Neural cell (in vitro differentiated cells): Measurements from ENCODE around the gene UGGT2. TPM values are rescaled to one million over a fixed set of nuclear protein-coding genes. Genes with fewer than 3 reads are reported as not detected.

Experiments
- H2AFZ ChIP-seq: fragments of 200-600, 300-800 bp; sonication (generic), shearing (Covaris generic); 2 replicates; pipeline ENCODE4 v1.6.0; 2014; ENCODE audit warnings: low read depth, mild to moderate bottlenecking, antibody characterized with exemption, low read length, moderate library complexity
- H3F3A ChIP-seq: fragments of 200-600 bp; shearing (Covaris generic); 2 replicates; pipeline ENCODE4 v1.6.1; 2016; ENCODE audit warnings: mild to moderate bottlenecking, moderate library complexity, mixed read lengths, antibody characterized with exemption, low read length; ENCODE audit not compliant: insufficient read depth, poor library complexity, severe bottlenecking
- H3K27ac ChIP-seq: fragments of 200-600, 300-800 bp; sonication (generic), shearing (Covaris generic); 2 replicates; pipeline ENCODE4 v1.5.1; 2014; ENCODE audit warnings: mild to moderate bottlenecking, low read length, moderate library complexity
- H3K27me3 ChIP-seq: fragments of 300-800, 200-600 bp; sonication (generic), shearing (Covaris generic); 2 replicates; pipeline ENCODE4 v1.6.0; 2014; ENCODE audit warnings: mild to moderate bottlenecking, low read depth, low read length, moderate library complexity; ENCODE audit not compliant: insufficient read depth
- H3K36me3 ChIP-seq: fragments of 300-800, 200-600 bp; sonication (generic), shearing (Covaris generic); 2 replicates; pipeline ENCODE4 v1.5.1; 2014; ENCODE audit warnings: mild to moderate bottlenecking, antibody characterized with exemption, low read length, moderate library complexity; ENCODE audit not compliant: insufficient read depth
- H3K4me2 ChIP-seq: fragments of 300-800, 200-600 bp; sonication (generic), shearing (Covaris generic); 2 replicates; pipeline ENCODE4 v1.6.0; 2014; ENCODE audit warnings: mild to moderate bottlenecking, low read length
- H3K4me3 ChIP-seq: fragments of 300-800, 200-600 bp; sonication (generic), shearing (Covaris generic); 2 replicates; pipeline ENCODE4 v1.5.1; 2014; ENCODE audit warnings: mild to moderate bottlenecking, low read length, moderate library complexity
- H3K79me2 ChIP-seq: fragments of 200-600 bp; shearing (Covaris generic); replicated peaks from 2 replicates; pipeline ENCODE4 v1.6.0; 2014; ENCODE audit warnings: mild to moderate bottlenecking, low read length, moderate library complexity; ENCODE audit not compliant: insufficient read depth
- H3K9ac ChIP-seq: fragments of 300-800, 200-600 bp; sonication (generic), shearing (Covaris generic); 2 replicates; pipeline ENCODE4 v1.6.1; 2016; ENCODE audit warnings: mild to moderate bottlenecking, low read length, mixed read lengths
- H3K9me2 ChIP-seq: fragments of 200-600 bp; shearing (Covaris generic); 2 replicates; pipeline ENCODE4 v1.6.1; 2016; ENCODE audit warnings: mild to moderate bottlenecking, low read length, mixed read lengths; ENCODE audit not compliant: insufficient read depth
- H3K9me3 ChIP-seq: fragments of 200-600, 300-800 bp; sonication (generic), shearing (Covaris generic); 2 replicates; pipeline ENCODE4 v1.6.1; 2016; ENCODE audit warnings: mild to moderate bottlenecking, mixed run types, low read length, moderate library complexity, mixed read lengths
- H4K20me1 ChIP-seq: fragments of 200-600 bp; shearing (Covaris generic); 2 replicates; pipeline ENCODE4 v1.6.1; 2016; ENCODE audit warnings: mild to moderate bottlenecking, mixed run types; ENCODE audit not compliant: insufficient read depth
- EP300 ChIP-seq: fragments of 450-650 bp; conservative IDR thresholded peaks from 2 replicates; pipeline ENCODE4 v1.6.1; 2014; ENCODE audit warnings: antibody characterized with exemption, mild to moderate bottlenecking, moderate library complexity; ENCODE audit not compliant: poor library complexity, severe bottlenecking
- EZH2 ChIP-seq: fragments of 200-600, 300-800 bp; shearing (Covaris generic), sonication (generic); IDR thresholded peaks from 2 replicates; pipeline ENCODE4 v1.6.1; 2014; ENCODE audit warnings: antibody characterized with exemption, low read length, borderline replicate concordance, mild to moderate bottlenecking; ENCODE audit not compliant: insufficient read depth, poor library complexity, severe bottlenecking
- MXI1 ChIP-seq: fragments of 450-650 bp; conservative IDR thresholded peaks from 2 replicates; pipeline ENCODE4 v1.6.1; 2014; ENCODE audit warnings: antibody characterized with exemption, mild to moderate bottlenecking; ENCODE audit not compliant: poor library complexity, severe bottlenecking
- POLR2AphosphoS5 ChIP-seq: IDR thresholded peaks from 2 replicates; pipeline ENCODE4 v1.6.1; 2012
- RAD21 ChIP-seq: fragments of 450-650 bp; conservative IDR thresholded peaks from 2 replicates; pipeline ENCODE4 v1.6.1; 2014; ENCODE audit warnings: antibody characterized with exemption, mild to moderate bottlenecking, moderate library complexity
- REST ChIP-seq: IDR thresholded peaks from 2 replicates; pipeline ENCODE4 v1.6.1; 2012; ENCODE audit warnings: borderline replicate concordance
- SMC3 ChIP-seq: fragments of 450-650 bp; conservative IDR thresholded peaks from 2 replicates; pipeline ENCODE4 v1.6.1; 2014; ENCODE audit warnings: antibody characterized with exemption, mild to moderate bottlenecking, moderate library complexity; ENCODE audit not compliant: poor library complexity
- TAF1 ChIP-seq: IDR thresholded peaks from 2 replicates; pipeline ENCODE4 v1.6.1; 2012; ENCODE audit warnings: low read depth
- polyA plus RNA-seq: library from polyadenylated mRNA; depleted of rRNA; stranded (reverse); fragments of >200 nt; gene quantifications from 2 replicates; pipeline ENCODE4 v1.2.3, GENCODE V29; 2014
- TF ChIP-seq, protein P1 (sequence below): fragments of 450-650 bp; IDR thresholded peaks from 2 replicates; pipeline ENCODE4 v1.5.1; 2014; ENCODE audit warnings: antibody characterized with exemption, mild to moderate bottlenecking, moderate library complexity; ENCODE audit not compliant: poor library complexity, severe bottlenecking

UGGT2 gene
- polyA plus RNA-seq, 1 donor from 2014 or later = 35.3 TPM

- peaks cover 4% of the 10 kb centered on the region for H3K36me3 ChIP-seq
- H3K79me2 ChIP-seq = no peaks in the 10 kb centered on the region
- H3K27me3 ChIP-seq = no peaks in the 10 kb centered on the region
- no peak for TF ChIP-seq EZH2
- TF ChIP-seq EP300 = no peak
- peak; percentile 94 for TF ChIP-seq RAD21
- TF ChIP-seq, protein P1, sequence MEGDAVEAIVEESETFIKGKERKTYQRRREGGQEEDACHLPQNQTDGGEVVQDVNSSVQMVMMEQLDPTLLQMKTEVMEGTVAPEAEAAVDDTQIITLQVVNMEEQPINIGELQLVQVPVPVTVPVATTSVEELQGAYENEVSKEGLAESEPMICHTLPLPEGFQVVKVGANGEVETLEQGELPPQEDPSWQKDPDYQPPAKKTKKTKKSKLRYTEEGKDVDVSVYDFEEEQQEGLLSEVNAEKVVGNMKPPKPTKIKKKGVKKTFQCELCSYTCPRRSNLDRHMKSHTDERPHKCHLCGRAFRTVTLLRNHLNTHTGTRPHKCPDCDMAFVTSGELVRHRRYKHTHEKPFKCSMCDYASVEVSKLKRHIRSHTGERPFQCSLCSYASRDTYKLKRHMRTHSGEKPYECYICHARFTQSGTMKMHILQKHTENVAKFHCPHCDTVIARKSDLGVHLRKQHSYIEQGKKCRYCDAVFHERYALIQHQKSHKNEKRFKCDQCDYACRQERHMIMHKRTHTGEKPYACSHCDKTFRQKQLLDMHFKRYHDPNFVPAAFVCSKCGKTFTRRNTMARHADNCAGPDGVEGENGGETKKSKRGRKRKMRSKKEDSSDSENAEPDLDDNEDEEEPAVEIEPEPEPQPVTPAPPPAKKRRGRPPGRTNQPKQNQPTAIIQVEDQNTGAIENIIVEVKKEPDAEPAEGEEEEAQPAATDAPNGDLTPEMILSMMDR = peak; percentile 88
- peak; percentile 95 for TF ChIP-seq SMC3
- TF ChIP-seq TAF1 = no peak
- TF ChIP-seq REST = no peak
- no peak for TF ChIP-seq POLR2AphosphoS5
- no peak for TF ChIP-seq MXI1
- no peaks in the 10 kb centered on the region for H4K20me1 ChIP-seq
- H3F3A ChIP-seq = no peaks in the 10 kb centered on the region
- no peaks in the 10 kb centered on the region for H3K9me2 ChIP-seq
- no peak overlapping the region for H2AFZ ChIP-seq
- no peak overlapping the region for H3K27ac ChIP-seq
- no peaks in the 10 kb centered on the region for H3K9me3 ChIP-seq
- H3K4me2 ChIP-seq = no peak overlapping the region
- H3K4me3 ChIP-seq = no peak overlapping the region
- no peak overlapping the region for H3K9ac ChIP-seq
These were observed 33.0 kb downstream of the UGGT2 start for GRCh38 chr13:96020155-96020575.

- H2AFZ ChIP-seq = no peak overlapping the region
- H3K4me2 ChIP-seq = no peak overlapping the region
- no peaks in the 10 kb centered on the region for H3K9me2 ChIP-seq
- peaks cover 4% of the 10 kb centered on the region for H3K36me3 ChIP-seq
- H4K20me1 ChIP-seq = no peaks in the 10 kb centered on the region
- no peak overlapping the region for H3K4me3 ChIP-seq
- no peaks in the 10 kb centered on the region for H3K9me3 ChIP-seq
- H3K79me2 ChIP-seq = no peaks in the 10 kb centered on the region
- H3K27me3 ChIP-seq = no peaks in the 10 kb centered on the region
- H3K27ac ChIP-seq = no peak overlapping the region
- H3F3A ChIP-seq = no peaks in the 10 kb centered on the region
- TF ChIP-seq REST = no peak
- no peak for TF ChIP-seq EZH2
- no peak for TF ChIP-seq TAF1
- no peak for TF ChIP-seq RAD21
- TF ChIP-seq, protein P1 = no peak
- no peak for TF ChIP-seq POLR2AphosphoS5
- TF ChIP-seq EP300 = no peak
- TF ChIP-seq SMC3 = no peak
- no peak for TF ChIP-seq MXI1
- no peak overlapping the region for H3K9ac ChIP-seq
These were observed 35.1 kb downstream of the UGGT2 start for GRCh38 chr13:96018135-96018534.
